ENCODE results near the gene IGSF8.

Gene IGSF8

DNA sequence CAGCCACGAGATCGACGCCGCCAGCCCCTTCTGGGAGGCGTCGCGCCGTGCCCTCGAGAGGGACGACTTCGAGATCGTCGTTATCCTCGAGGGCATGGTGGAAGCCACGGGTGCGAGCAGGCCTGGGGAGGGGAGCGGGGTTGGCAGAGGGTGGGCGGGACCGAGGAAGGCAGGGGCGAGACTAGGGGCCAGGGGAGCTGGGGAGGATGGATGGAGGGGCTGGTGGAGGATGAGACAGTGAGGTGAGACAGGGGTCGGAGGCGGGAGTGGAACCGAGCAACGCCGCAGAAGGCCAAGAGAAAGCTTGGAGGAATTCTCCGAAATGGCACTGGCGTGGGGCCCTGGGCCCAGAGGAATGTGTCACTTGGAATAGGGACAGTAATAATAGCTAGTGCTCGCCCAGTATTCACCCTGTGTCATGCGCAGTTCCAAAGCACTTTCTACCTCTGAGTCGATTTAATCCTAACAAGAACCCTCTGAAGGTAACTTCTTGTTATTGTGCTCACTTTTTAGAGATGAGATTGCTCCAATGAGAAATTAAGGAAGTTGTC is 13.6 kb downstream of the IGSF8 start:
- in situ Hi-C loops (cut with MboI; ENCODE audit: low pct_unique_long_range_greater_than_20kb, low sequenced_read_pairs, unreplicated experiment): loop anchor here (5.0 kb wide), 1 partner anchor 38 kb away; no protein-coding TSS in a partner anchor
- TF ChIP-seq, protein P1, sequence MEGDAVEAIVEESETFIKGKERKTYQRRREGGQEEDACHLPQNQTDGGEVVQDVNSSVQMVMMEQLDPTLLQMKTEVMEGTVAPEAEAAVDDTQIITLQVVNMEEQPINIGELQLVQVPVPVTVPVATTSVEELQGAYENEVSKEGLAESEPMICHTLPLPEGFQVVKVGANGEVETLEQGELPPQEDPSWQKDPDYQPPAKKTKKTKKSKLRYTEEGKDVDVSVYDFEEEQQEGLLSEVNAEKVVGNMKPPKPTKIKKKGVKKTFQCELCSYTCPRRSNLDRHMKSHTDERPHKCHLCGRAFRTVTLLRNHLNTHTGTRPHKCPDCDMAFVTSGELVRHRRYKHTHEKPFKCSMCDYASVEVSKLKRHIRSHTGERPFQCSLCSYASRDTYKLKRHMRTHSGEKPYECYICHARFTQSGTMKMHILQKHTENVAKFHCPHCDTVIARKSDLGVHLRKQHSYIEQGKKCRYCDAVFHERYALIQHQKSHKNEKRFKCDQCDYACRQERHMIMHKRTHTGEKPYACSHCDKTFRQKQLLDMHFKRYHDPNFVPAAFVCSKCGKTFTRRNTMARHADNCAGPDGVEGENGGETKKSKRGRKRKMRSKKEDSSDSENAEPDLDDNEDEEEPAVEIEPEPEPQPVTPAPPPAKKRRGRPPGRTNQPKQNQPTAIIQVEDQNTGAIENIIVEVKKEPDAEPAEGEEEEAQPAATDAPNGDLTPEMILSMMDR (IDR thresholded peaks at IDR 0.05; ENCODE audit: extremely low read depth, insufficient read depth, missing control alignments): no peak
- no peak for DNase-seq (ENCODE audit: low spot score)

DNA sequence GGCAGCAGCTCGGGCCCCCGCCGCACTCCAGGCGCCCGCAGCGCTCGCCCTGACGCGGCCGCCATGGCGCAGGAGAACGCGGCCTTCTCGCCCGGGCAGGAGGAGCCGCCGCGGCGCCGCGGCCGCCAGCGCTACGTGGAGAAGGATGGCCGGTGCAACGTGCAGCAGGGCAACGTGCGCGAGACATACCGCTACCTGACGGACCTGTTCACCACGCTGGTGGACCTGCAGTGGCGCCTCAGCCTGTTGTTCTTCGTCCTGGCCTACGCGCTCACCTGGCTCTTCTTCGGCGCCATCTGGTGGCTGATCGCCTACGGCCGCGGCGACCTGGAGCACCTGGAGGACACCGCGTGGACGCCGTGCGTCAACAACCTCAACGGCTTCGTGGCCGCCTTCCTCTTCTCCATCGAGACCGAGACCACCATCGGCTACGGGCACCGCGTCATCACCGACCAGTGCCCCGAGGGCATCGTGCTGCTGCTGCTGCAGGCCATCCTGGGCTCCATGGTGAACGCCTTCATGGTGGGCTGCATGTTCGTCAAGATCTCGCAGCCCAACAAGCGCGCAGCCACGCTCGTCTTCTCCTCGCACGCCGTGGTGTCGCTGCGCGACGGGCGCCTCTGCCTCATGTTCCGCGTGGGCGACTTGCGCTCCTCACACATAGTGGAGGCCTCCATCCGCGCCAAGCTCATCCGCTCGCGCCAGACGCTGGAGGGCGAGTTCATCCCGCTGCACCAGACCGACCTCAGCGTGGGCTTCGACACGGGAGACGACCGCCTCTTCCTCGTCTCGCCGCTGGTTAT is 14.2 kb downstream of the IGSF8 start:
- TF ChIP-seq, protein P1 (IDR thresholded peaks at IDR 0.05; ENCODE audit: extremely low read depth, insufficient read depth, missing control alignments): peak; percentile 93
- in situ Hi-C loops (cut with MboI; ENCODE audit: low pct_unique_long_range_greater_than_20kb, low sequenced_read_pairs, unreplicated experiment): loop anchor here (5.0 kb wide), 1 partner anchor 37 kb away; no protein-coding TSS in a partner anchor
- peak; percentile 91 for DNase-seq (ENCODE audit: low spot score)

DNA sequence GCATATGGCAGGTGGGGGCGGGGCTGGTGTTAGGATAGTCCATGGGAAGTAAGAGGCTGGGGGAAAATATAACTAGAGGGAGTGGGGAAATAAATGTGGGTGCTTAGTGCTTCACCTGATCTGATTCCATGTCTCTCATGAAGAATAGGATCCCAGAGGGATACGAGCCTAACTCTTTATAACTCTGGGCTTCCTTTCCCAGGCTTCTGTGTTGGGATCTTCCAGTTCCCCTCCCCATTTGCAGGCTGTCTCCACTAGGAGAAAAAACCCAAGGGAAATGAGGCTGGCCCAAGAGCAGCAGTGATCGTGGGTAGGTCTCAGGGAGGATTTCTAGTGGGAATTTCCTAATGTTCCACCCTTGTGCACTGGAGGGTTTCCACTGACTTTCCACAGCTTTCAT is 15.5 kb downstream of the IGSF8 start:
- TF ChIP-seq, protein P1 (IDR thresholded peaks at IDR 0.05; ENCODE audit: extremely low read depth, insufficient read depth, missing control alignments): no peak
- DNase-seq (ENCODE audit: low spot score): no peak
- in situ Hi-C loops (cut with MboI; ENCODE audit: low pct_unique_long_range_greater_than_20kb, low sequenced_read_pairs, unreplicated experiment): loop anchor here (5.0 kb wide), 1 partner anchor 36 kb away; no protein-coding TSS in a partner anchor

DNA sequence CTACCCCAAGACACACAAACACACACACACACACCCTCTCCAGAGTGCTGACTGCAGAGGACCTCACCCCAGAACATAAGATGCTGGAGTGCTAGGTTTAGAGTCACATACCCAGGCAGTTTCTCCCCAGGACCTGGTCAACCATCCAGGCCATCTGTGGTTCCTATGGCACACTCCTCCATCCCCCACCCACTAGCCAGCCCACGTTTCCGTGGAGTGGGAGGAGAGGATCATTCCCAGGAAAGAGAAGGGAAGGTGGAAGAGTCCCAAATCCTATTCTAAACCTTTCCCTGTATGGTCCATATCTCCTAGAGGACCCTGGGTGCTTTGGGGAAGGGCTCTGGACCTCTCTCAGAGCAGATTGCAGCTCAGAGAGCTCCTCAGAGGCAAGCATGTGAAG is 15.9 kb downstream of the IGSF8 start:
- no peak for DNase-seq (ENCODE audit: low spot score)
- in situ Hi-C loops (cut with MboI; ENCODE audit: low pct_unique_long_range_greater_than_20kb, low sequenced_read_pairs, unreplicated experiment): loop anchor here (5.0 kb wide), 1 partner anchor 35 kb away; no protein-coding TSS in a partner anchor
- TF ChIP-seq, protein P1 (IDR thresholded peaks at IDR 0.05; ENCODE audit: extremely low read depth, insufficient read depth, missing control alignments): no peak

- DNase-seq (ENCODE audit: low spot score): no peak
- TF ChIP-seq, protein P1 (IDR thresholded peaks at IDR 0.05; ENCODE audit: extremely low read depth, insufficient read depth, missing control alignments): no peak
- in situ Hi-C loops (cut with MboI; ENCODE audit: low pct_unique_long_range_greater_than_20kb, low sequenced_read_pairs, unreplicated experiment): loop anchor here (5.0 kb wide), 1 partner anchor 34 kb away; no protein-coding TSS in a partner anchor
Measured at GRCh38 chr1:160081261-160081936, 17.0 kb downstream of the IGSF8 start, which contains the start of gene KCNJ9. KCNJ9 (plus strand) TSS chr1:160081538; CDS start chr1:160084031, 2,493 bp downstream.

DNA sequence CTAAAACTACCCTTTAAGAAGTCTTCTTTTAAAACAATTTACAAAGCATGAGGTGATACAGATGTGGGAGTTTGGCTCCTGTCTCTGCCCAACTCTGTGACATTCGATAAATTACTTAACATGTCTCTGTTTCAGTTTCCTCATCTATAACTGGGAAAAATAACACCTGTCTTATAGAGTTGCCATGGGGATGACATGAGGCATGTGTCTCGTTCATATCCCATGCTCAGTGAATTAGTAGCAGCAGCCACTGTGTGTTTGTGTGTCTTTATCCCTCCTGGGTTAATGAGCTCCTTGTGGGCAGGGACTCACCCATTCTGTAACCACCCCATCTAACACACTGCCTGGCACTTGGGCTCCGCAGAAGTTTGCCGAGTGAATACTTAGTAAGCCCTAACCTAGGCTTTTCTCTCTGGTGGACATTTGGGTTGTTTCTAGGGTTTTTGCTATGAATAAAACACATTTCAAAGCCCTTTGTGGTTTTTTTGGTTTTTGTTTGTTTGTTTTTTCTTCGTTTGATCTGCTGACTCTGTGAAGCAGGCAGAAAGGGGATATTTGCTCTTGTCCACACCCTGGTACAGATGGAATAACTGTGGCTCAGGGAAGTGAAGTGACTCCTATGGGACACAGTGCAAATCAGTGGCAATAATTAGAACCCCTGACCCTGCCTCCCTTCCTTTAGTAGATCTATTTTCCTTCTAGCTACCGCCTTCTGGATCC is 17.9 kb downstream of the IGSF8 start:
- TF ChIP-seq, protein P1 (IDR thresholded peaks at IDR 0.05; ENCODE audit: extremely low read depth, insufficient read depth, missing control alignments): no peak
- in situ Hi-C loops (cut with MboI; ENCODE audit: low pct_unique_long_range_greater_than_20kb, low sequenced_read_pairs, unreplicated experiment): loop anchor here (5.0 kb wide), 1 partner anchor 33 kb away; no protein-coding TSS in a partner anchor

More for the DNA sequence above, 17.9 kb downstream of the IGSF8 start:
- DNase-seq (ENCODE audit: low spot score): no peak

Data from GM13977 (cell line).